ENCODE data around the gene BARX2. TPM values are rescaled to one million over a fixed set of nuclear protein-coding genes. Genes with fewer than 3 reads are reported as not detected.

The BARX2 gene
- total and polyA plus RNA-seq, 2 donors (not counting 3 experiments of a cell fraction or from before 2014, with no cell fraction given): not detected

DNA sequence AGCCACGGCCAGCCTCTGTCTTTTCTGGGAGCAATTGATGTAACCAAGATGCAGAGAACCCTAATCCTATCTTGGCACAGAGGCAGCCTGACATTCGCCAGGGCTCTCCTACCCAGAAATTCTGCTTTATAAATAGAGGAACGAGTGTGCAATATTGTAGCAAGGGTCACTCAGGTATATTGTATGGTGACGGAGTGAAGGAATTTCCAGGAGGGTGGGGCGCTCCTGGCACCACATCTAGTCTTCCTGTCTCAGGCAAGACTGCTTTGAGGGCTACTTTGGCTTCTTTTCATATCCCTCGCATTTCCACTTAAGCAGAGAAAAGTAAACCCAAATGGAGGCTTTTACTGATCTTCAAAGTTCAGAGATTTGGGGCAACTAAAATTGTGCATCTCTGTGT, 114.4 kb downstream of the BARX2 start:
- Histone ChIP-seq H3K27me3 (ENCODE audit: control insufficient read depth in 2 of 2, insufficient read depth in 2 of 2, low read length in 2 of 2) (no peaks in the 10 kb centered on the region), H3K9me1 (replicated peaks; ENCODE audit: control insufficient read depth, extremely low read depth, insufficient read depth, low read length) (no peaks in the 10 kb centered on the region), H3K9ac (replicated peaks; ENCODE audit: extremely low read depth, insufficient read depth, low read length) (no peak overlapping the region), H2AFZ (ENCODE audit: low read depth, low read length) (no peak overlapping the region), H3K4me2 (ENCODE audit: insufficient read depth, low read length) (no peak overlapping the region), H3K4me1 (ENCODE audit: control insufficient read depth, extremely low read depth, insufficient read depth, low read length) (no peaks in the 10 kb centered on the region), H3K4me3 (replicated peaks in 1 of 3; ENCODE audit: insufficient read depth in 1 of 3, low read depth in 1 of 3, low read length in 3 of 3) (no peak overlapping the region), H4K20me1 (replicated peaks; ENCODE audit: control insufficient read depth, extremely low read depth, insufficient read depth, low read length) (no peaks in the 10 kb centered on the region), H3K79me2 (ENCODE audit: control insufficient read depth, insufficient read depth, low read length) (no peaks in the 10 kb centered on the region), H3K36me3 (ENCODE audit: control insufficient read depth in 2 of 2, extremely low read depth in 1 of 2, insufficient read depth in 2 of 2, low read length in 2 of 2) (no peaks in the 10 kb centered on the region), H3K9me3 (replicated peaks; ENCODE audit: control insufficient read depth, insufficient read depth, low read length) (no peaks in the 10 kb centered on the region), H3K27ac (ENCODE audit: insufficient read depth, low read depth, low read length) (no peak overlapping the region)
- TF ChIP-seq FOS (IDR thresholded peaks at IDR 0.05; ENCODE audit: borderline replicate concordance, insufficient read depth, low read length) (no peak), GATA2 (IDR thresholded peaks at IDR 0.05; ENCODE audit: insufficient read depth, insufficient read length, low read depth, low read length) (no peak), EZH2 (IDR thresholded peaks at IDR 0.05; ENCODE audit: borderline replicate concordance, low read depth, low read length, severe bottlenecking) (no peak), POLR2AphosphoS5 (IDR thresholded peaks at IDR 0.05; ENCODE audit: insufficient read depth, low read depth, low read length) (no peak), MYC (IDR thresholded peaks at IDR 0.05; ENCODE audit: low read depth, low read length) (no peak)
- TF ChIP-seq, protein P1, sequence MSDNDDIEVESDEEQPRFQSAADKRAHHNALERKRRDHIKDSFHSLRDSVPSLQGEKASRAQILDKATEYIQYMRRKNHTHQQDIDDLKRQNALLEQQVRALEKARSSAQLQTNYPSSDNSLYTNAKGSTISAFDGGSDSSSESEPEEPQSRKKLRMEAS (IDR thresholded peaks at IDR 0.05; ENCODE audit: insufficient read depth, insufficient read length): no peak
- TF ChIP-seq, protein P2, sequence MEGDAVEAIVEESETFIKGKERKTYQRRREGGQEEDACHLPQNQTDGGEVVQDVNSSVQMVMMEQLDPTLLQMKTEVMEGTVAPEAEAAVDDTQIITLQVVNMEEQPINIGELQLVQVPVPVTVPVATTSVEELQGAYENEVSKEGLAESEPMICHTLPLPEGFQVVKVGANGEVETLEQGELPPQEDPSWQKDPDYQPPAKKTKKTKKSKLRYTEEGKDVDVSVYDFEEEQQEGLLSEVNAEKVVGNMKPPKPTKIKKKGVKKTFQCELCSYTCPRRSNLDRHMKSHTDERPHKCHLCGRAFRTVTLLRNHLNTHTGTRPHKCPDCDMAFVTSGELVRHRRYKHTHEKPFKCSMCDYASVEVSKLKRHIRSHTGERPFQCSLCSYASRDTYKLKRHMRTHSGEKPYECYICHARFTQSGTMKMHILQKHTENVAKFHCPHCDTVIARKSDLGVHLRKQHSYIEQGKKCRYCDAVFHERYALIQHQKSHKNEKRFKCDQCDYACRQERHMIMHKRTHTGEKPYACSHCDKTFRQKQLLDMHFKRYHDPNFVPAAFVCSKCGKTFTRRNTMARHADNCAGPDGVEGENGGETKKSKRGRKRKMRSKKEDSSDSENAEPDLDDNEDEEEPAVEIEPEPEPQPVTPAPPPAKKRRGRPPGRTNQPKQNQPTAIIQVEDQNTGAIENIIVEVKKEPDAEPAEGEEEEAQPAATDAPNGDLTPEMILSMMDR (IDR thresholded peaks at IDR 0.05; ENCODE audit: extremely low read depth in 1 of 2, insufficient read depth in 1 of 2, low read depth in 1 of 2, low read length in 2 of 2): no peak
- ChIA-PET POLR2A (no interaction called here), CTCF (no interaction called here)
- intact Hi-C loops (cut with micrococcal nuclease): no loop called here
- BruUV-seq (replicated peaks): no TSS peak
- dilution Hi-C loops (cut with MboI; ENCODE audit: extremely low pct_ligation_motif_present, low sequenced_read_pairs): no loop called here
- FAIRE-seq: no peak
- no peak for DNase-seq (ENCODE audit: low read depth, low spot score)

All from endothelial cell of umbilical vein (primary cell).